Measurements from ENCODE around the gene ANTXR1. TPM values are rescaled to one million over a fixed set of nuclear protein-coding genes. Genes with fewer than 3 reads are reported as not detected.
A peak's percentile ranks its signal among the peaks of the same experiment; 100 is the strongest.

The ANTXR1 gene
- total RNA-seq, 2 donors from 2014 or later: 146 to 147 TPM

DNA sequence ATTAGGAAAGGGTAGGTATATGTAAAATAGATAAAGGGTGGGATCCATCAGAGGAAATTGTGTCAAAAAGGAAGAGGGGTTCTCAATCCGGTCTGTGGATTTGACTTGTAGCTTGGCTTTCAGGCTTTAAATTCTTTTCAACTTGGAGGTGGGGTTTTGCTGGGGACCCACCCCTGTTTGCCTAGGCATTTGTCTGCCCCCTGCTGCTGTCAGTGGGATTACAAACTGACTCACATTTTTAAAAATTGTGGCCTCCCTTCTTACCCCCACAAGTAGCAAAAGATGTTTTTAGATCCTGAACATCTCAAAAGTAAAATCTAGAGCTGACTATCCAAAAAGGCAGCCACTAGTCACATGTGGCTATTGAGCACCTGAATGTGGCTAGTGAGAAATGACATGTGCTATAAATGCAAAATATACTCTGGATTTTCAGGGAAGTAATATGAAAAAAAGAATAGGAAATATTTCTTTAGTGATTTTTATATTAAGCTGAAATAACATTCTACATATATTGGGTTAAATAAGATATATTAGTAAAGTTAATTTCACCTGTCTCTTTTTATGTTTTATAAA is 195.1 kb downstream of the ANTXR1 start:
- no peak for DNase-seq (ENCODE audit: low spot score)
- intact Hi-C loops (cut with DNase I): no loop called here

DNA sequence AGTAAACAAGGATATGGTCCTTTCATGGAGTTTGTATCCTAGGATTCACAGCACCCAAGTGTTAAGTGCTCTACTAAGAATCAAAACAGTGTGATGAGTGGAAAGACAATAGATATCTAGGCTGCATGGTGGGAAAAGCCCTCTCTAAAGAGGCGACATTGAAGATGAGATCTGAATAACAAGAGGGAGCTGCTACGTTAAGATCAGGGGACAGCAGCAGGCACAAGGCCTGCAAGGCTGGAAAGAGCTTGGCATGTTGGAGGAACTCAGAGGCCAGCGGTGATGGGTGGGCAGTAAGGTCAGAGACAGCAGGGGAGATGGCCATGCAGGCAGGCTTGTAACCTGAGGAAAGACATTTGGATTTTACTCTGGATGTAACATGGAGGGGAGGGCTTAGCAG is 196.5 kb downstream of the ANTXR1 start:
- intact Hi-C loops (cut with DNase I): no loop called here

GRCh38 chr2:69210385-69210784 is 197.4 kb downstream of the ANTXR1 start:
- no peak for DNase-seq (ENCODE audit: low spot score)
- intact Hi-C loops (cut with DNase I): no loop called here

More for the DNA sequence above, 196.5 kb downstream of the ANTXR1 start:
- DNase-seq (ENCODE audit: low spot score): no peak

DNA sequence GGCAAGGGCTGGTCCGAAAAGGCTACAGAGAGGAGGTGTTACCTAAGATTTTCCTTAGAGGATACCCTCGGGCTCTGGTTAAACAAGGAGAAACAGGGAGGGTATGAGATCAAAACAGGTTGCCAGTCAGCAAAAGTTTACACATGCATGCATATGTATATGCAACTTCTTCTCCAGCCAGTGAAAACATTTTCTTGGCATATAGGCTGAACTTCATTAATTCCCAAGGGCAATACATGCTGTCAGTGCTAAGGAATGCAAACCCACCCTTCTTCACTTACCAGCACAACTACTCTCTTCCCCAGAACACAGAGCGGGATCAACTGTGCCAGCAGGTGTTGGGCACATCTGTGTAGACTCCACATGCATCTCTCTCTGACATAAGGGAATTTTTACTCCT is 198.1 kb downstream of the ANTXR1 start:
- intact Hi-C loops (cut with DNase I): no loop called here
- DNase-seq (ENCODE audit: low spot score): no peak

DNA sequence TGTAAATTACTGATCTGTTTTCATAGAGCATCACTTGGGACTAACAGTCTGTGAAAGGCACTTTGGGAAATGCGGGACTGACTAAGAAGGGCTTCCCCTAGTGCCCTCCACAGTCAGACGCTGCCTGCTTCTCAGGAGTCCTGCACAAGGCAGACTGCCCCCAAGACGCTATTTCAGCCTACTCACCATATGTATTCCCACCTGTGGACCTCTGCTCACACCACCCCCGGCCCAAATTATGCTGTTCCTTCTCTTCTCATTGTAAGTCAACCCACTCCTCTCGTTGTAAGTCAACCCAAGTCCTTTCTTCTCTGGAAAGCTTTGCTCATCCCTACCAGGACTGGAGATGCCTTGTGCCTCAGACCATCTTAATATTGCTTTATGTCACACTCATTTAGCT is 198.7 kb downstream of the ANTXR1 start:
- intact Hi-C loops (cut with DNase I): no loop called here
- DNase-seq (ENCODE audit: low spot score): no peak

DNA sequence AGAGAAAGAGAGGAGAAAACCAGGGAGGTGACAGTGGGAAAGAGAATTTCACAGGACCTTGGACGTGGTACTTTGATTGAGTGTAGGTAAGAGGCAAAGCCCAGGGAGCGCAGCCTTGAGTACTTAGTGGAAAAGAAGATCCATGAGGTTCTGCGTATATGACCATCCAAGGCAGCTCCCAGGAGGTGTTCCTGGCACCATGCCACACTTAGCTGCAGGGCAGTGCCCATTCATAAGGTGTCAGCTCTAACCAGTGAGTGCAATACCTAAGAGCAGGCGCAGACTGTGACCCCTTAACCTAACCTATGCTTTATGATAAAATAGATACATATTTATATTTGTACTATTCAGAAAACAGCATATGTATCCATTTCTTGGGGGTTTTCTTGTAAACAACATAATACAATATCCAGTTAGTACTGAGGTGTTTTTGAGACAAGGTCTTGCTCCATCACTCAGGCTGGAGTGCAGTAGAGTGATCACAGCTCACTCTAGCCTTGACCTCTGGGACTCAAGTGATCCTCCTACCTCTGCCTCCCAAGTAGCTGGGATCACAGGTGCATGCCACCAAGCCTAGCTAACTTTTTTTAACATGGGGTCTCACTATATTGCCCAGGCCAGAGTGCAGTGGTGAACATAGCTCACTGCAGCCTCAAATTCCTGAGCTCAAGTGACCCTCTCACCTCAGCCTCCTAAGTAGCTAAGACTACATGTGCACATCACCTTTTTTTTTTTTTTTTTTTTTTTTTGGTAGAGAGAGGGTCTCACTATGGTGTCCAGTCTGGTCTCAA is 199.5 kb downstream of the ANTXR1 start:
- no peak for DNase-seq (ENCODE audit: low spot score)
- intact Hi-C loops (cut with DNase I): no loop called here

- no peak for DNase-seq (ENCODE audit: low spot score)
- intact Hi-C loops (cut with DNase I): no loop called here
These were observed 200.2 kb downstream of the ANTXR1 start for GRCh38 chr2:69213201-69213600.

DNA sequence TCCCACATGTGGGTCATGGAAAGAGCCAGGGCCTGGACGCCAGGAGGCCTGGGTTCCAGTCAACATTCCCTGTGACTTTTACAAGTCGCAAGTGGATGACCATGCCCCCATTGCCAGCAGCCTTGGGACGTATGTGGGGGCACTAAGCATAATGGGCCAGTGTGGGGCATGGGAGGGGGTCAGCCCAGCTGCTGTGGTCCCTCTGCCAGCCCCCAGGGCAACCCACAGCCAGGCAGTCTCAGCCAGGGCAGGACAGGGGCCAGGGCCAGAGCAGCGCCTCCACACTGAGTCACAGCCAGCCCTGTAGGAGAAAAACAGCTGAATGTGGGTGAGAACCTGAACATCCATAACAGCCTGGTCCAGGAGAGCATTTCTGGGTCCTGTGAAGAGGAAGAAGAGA is 200.8 kb downstream of the ANTXR1 start:
- intact Hi-C loops (cut with DNase I): no loop called here
- DNase-seq (ENCODE audit: low spot score): no peak

DNA sequence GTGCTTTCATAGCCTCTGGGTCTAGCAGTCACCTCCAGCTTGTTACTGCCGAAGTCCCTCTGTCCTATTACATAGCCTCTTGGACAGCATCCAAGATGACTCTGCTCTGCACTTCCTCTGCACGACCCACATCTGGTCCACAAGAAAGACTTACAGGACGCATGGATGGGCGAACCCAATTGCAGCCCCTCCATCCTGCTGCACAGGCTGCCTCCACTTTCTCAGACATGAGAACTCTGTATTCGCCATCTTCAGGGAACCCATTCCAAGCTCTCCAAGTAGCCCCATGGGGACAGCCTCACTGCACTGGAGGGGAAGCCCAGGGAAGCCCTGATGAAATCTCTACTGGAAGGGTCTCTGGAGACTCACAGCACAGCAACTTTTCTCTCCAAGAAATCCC is 201.9 kb downstream of the ANTXR1 start:
- intact Hi-C loops (cut with DNase I): no loop called here
- no peak for DNase-seq (ENCODE audit: low spot score)

GRCh38 chr2:69216535-69217332 is 203.8 kb downstream of the ANTXR1 start:
- no peak for DNase-seq (ENCODE audit: low spot score)
- intact Hi-C loops (cut with DNase I): no loop called here

GRCh38 chr2:69217333-69218080 is 204.5 kb downstream of the ANTXR1 start:
- intact Hi-C loops (cut with DNase I): no loop called here

GRCh38 chr2:69221512-69221911 is 208.5 kb downstream of the ANTXR1 start:
- intact Hi-C loops (cut with DNase I): no loop called here

More at GRCh38 chr2:69217333-69218080, 204.5 kb downstream of the ANTXR1 start:
- DNase-seq (ENCODE audit: low spot score): no peak

GRCh38 chr2:69221960-69222751 is 209.2 kb downstream of the ANTXR1 start:
- intact Hi-C loops (cut with DNase I): no loop called here
- no peak for DNase-seq (ENCODE audit: low spot score)

More at GRCh38 chr2:69221512-69221911, 208.5 kb downstream of the ANTXR1 start:
- no peak for DNase-seq (ENCODE audit: low spot score)

- intact Hi-C loops (cut with DNase I): no loop called here
- DNase-seq (ENCODE audit: low spot score): peak; percentile 87
These were observed 210.1 kb downstream of the ANTXR1 start for GRCh38 chr2:69222953-69223658.

- DNase-seq (ENCODE audit: low spot score): no peak
- intact Hi-C loops (cut with DNase I): no loop called here
These were observed 211.0 kb downstream of the ANTXR1 start for GRCh38 chr2:69223759-69224511.

DNA sequence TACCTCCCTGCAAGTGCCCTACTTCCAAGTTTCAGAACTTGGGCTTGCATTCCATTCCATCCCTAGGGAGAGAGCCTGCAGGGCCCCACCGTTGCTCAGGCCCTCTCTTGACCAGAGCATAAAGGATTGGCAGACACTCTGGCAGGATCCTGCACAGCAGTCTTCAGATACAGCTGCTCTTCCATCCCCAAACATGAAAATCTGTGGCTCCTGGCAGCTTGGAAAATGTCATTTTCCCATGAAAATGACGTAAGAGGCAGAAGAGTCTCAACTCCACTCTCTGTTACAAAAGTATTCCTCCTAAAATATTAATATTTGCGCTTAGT is 211.5 kb downstream of the ANTXR1 start:
- DNase-seq (ENCODE audit: low spot score): no peak
- intact Hi-C loops (cut with DNase I): no loop called here

GRCh38 chr2:69225933-69226332 is 213.0 kb downstream of the ANTXR1 start:
- no peak for DNase-seq (ENCODE audit: low spot score)
- intact Hi-C loops (cut with DNase I): no loop called here

- DNase-seq (ENCODE audit: low spot score): no peak
- intact Hi-C loops (cut with DNase I): no loop called here
These were observed 213.9 kb downstream of the ANTXR1 start for GRCh38 chr2:69226903-69227302.

Measured in posterior vena cava (tissue), 2 donors.